Measurements from ENCODE around the gene DNAJA2. TPM values are rescaled to one million over a fixed set of nuclear protein-coding genes. Genes with fewer than 3 reads are reported as not detected.

DNAJA2 gene
- total and polyA plus RNA-seq, 2 of the 8 experiments (the other 6 are each of a cell fraction or from before 2014, with no cell fraction given) = 9.4 to 93.8 TPM

DNA sequence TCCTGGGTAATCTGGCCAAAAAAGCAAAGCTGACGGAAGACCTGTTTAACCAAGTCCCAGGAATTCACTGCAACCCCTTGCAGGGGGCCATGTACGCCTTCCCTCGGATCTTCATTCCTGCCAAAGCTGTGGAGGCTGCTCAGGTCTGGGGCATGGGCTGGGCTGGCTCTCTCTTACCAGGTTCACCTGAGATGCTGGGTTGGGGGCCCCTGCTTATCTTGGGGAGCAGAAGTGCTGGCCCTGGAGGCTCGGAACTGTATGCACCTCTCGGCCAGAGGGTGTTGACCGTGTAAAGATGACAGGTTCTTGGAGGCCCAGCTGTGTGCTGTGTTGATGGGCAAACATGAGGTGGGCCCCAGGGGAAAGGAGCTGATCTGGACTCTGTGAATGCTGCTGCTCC lies 49.1 kb downstream of the DNAJA2 start:
- H3K36me3 ChIP-seq (ENCODE audit: control insufficient read depth in 2 of 4, insufficient read depth in 4 of 4, low read length in 3 of 4) = peaks cover 25 to 86% (median 65%) of the 10 kb centered on the region in 4 experiments
- POLR2A ChIA-PET (ENCODE audit: partially characterized antibody) = interaction anchor here (0.9 to 18.9 kb wide), 3 partner anchors 8 to 38 kb away, joined by 3 to 321 read pairs (median 198); partner anchors contain the start of gene GPT2
- CTCF ChIA-PET (ENCODE audit: partially characterized antibody) = interaction anchor here (0.7 to 1.3 kb wide), 3 partner anchors 12 to 70 kb away, joined by 3 read pairs; no protein-coding TSS in a partner anchor

More for the DNA sequence above, 49.1 kb downstream of the DNAJA2 start:
- Histone ChIP-seq H4K5ac (ENCODE audit: insufficient read length, low read depth, low read length) (no peak overlapping the region), H3K23ac (ENCODE audit: insufficient read length) (no peak overlapping the region), H2BK120ac (replicated peaks; ENCODE audit: low read depth, low read length) (no peak overlapping the region), H3K14ac (ENCODE audit: insufficient read length) (no peak overlapping the region), H3K4ac (replicated peaks; ENCODE audit: insufficient read length, low read depth, low read length) (no peak overlapping the region), H2BK20ac (ENCODE audit: low read length) (no peak overlapping the region), H4K8ac (ENCODE audit: extremely low read depth, insufficient read depth, low read length) (no peak overlapping the region), H2AK5ac (ENCODE audit: low read depth, low read length) (no peak overlapping the region), H3K9me3 (ENCODE audit: insufficient read depth in 2 of 2, low read depth in 1 of 2, low read length in 1 of 2) (no peaks in the 10 kb centered on the region), H2BK15ac (ENCODE audit: low read length) (no peak overlapping the region), H4K20me1 (replicated peaks in 1 of 2; ENCODE audit: control insufficient read depth in 1 of 2, insufficient read depth in 2 of 2, low read length in 2 of 2) (peaks cover 7 to 10% of the 10 kb centered on the region in 2 experiments), H3K56ac (replicated peaks; ENCODE audit: insufficient read length, low read depth, low read length) (no peak overlapping the region), H3K23me2 (ENCODE audit: low read depth, low read length) (no peaks in the 10 kb centered on the region), H2BK5ac (ENCODE audit: low read depth, low read length) (no peak overlapping the region), H3K4me2 (ENCODE audit: insufficient read depth in 1 of 2, low read depth in 2 of 2, low read length in 2 of 2) (no peak overlapping the region), H3K9ac (replicated peaks in 1 of 4; ENCODE audit: extremely low read depth in 1 of 4, low read depth in 3 of 4, low read length in 3 of 4) (no peak overlapping the region), H4K91ac (replicated peaks; ENCODE audit: insufficient read length, low read length) (no peak overlapping the region), H3K27me3 (replicated peaks in 1 of 4; ENCODE audit: control insufficient read depth in 3 of 4, extremely low read depth in 1 of 4, insufficient read depth in 3 of 4, low read length in 3 of 4) (no peaks in the 10 kb centered on the region), H2AFZ (ENCODE audit: low read length) (no peak overlapping the region), H3K79me1 (ENCODE audit: low read depth, low read length) (no peaks in the 10 kb centered on the region), H3K18ac (ENCODE audit: extremely low read depth, low read length) (no peak overlapping the region), H2BK12ac (ENCODE audit: low read depth, low read length) (no peak overlapping the region), H3K4me1 (replicated peaks in 1 of 4; ENCODE audit: control insufficient read depth in 3 of 4, insufficient read depth in 4 of 4, low read length in 3 of 4) (no peaks in the 10 kb centered on the region), H3K27ac (ENCODE audit: low read depth, low read length) (no peak overlapping the region), H3K4me3 (ENCODE audit: extremely low read depth in 1 of 4, insufficient read depth in 2 of 4, low read depth in 3 of 4, low read length in 4 of 4) (no peak overlapping the region), H3K79me2 (ENCODE audit: control insufficient read depth in 1 of 2, insufficient read depth in 2 of 2, low read length in 2 of 2) (no peaks in the 10 kb centered on the region)
- FAIRE-seq (no peak), DNase-seq (ENCODE audit: low read depth in 1 of 2, low spot score in 2 of 2) (no peak)
- WGBS, 2 experiments (ENCODE audit: extremely low coverage in 1 of 2, insufficient coverage in 1 of 2, insufficient read length in 1 of 2, insufficient replicate concordance in 2 of 2, low coverage in 1 of 2, low lambda C conversion rate in 2 of 2, missing lambda C conversion rate in 1 of 2) = 97% methylated on average over 6 of the region's 6 CpGs; no CpG with 5 or more reads in 1 of the 2 experiments
- TF ChIP-seq KDM1A (IDR thresholded peaks at IDR 0.05; ENCODE audit: borderline replicate concordance, low read length) = no peak
- TF ChIP-seq CREB1 (IDR thresholded peaks at IDR 0.05) = no peak
- TF ChIP-seq RNF2 (IDR thresholded peaks at IDR 0.05; ENCODE audit: borderline replicate concordance, low read depth, low read length, missing control alignments, poor library complexity, severe bottlenecking) = no peak
- no peak for TF ChIP-seq HDAC2 (IDR thresholded peaks at IDR 0.05; ENCODE audit: borderline replicate concordance in 1 of 2, low read depth in 2 of 2, low read length in 2 of 2)

Data from H1 (cell line).